ENCODE measurements around the gene KRTAP10-1. TPM values are rescaled to one million over a fixed set of nuclear protein-coding genes. Genes with fewer than 3 reads are reported as not detected.

The KRTAP10-1 gene
- total and polyA plus RNA-seq, 2 of the 8 experiments (the other 6 are each of a cell fraction or from before 2014, with no cell fraction given) = 0.08 TPM; not detected in 1

GRCh38 chr21:44512496-44513388 is 27.3 kb downstream of the KRTAP10-1 start:
- Histone ChIP-seq H3K4me3 (ENCODE audit: extremely low read depth in 1 of 4, insufficient read depth in 2 of 4, low read depth in 3 of 4, low read length in 4 of 4) (no peak overlapping the region), H2BK12ac (ENCODE audit: low read depth, low read length) (no peak overlapping the region), H3K9ac (replicated peaks in 1 of 4; ENCODE audit: extremely low read depth in 1 of 4, low read depth in 3 of 4, low read length in 3 of 4) (no peak overlapping the region), H3K4me1 (replicated peaks in 1 of 4; ENCODE audit: control insufficient read depth in 3 of 4, insufficient read depth in 4 of 4, low read length in 3 of 4) (peaks cover 0 to 3% (median 0%) of the 10 kb centered on the region in 4 experiments; a peak in 3 of 7 replicates), H4K91ac (replicated peaks; ENCODE audit: insufficient read length, low read length) (no peak overlapping the region), H2BK15ac (ENCODE audit: low read length) (no peak overlapping the region), H2BK5ac (ENCODE audit: low read depth, low read length) (no peak overlapping the region), H3K23me2 (ENCODE audit: low read depth, low read length) (0 out of 2 replicates have a peak, but pooled peaks cover 5% of the 10 kb centered on the region), H3K14ac (ENCODE audit: insufficient read length) (no peak overlapping the region), H3K23ac (ENCODE audit: insufficient read length) (no peak overlapping the region), H3K36me3 (ENCODE audit: control insufficient read depth in 2 of 4, insufficient read depth in 4 of 4, low read length in 3 of 4) (peaks cover 0 to 8% (median 8%) of the 10 kb centered on the region in 4 experiments; a peak in 4 of 8 replicates), H3K27ac (ENCODE audit: low read depth, low read length) (no peak overlapping the region), H3K9me3 (ENCODE audit: insufficient read depth in 2 of 2, low read depth in 1 of 2, low read length in 1 of 2) (no peaks in the 10 kb centered on the region; a peak in 1 of 4 replicates), H3K18ac (ENCODE audit: extremely low read depth, low read length) (no peak overlapping the region), H3K79me1 (ENCODE audit: low read depth, low read length) (no peaks in the 10 kb centered on the region), H2AK5ac (ENCODE audit: low read depth, low read length) (no peak overlapping the region), H2BK20ac (ENCODE audit: low read length) (no peak overlapping the region), H3K56ac (replicated peaks; ENCODE audit: insufficient read length, low read depth, low read length) (no peak overlapping the region), H2AFZ (ENCODE audit: low read length) (no peak overlapping the region), H3K4ac (replicated peaks; ENCODE audit: insufficient read length, low read depth, low read length) (no peak overlapping the region), H3K79me2 (ENCODE audit: control insufficient read depth in 1 of 2, insufficient read depth in 2 of 2, low read length in 2 of 2) (no peaks in the 10 kb centered on the region), H2BK120ac (replicated peaks; ENCODE audit: low read depth, low read length) (no peak overlapping the region), H3K27me3 (replicated peaks in 1 of 4; ENCODE audit: control insufficient read depth in 3 of 4, extremely low read depth in 1 of 4, insufficient read depth in 3 of 4, low read length in 3 of 4) (no peaks in the 10 kb centered on the region), H4K8ac (ENCODE audit: extremely low read depth, insufficient read depth, low read length) (no peak overlapping the region), H3K4me2 (ENCODE audit: insufficient read depth in 1 of 2, low read depth in 2 of 2, low read length in 2 of 2) (no peak overlapping the region), H4K5ac (ENCODE audit: insufficient read length, low read depth, low read length) (no peak overlapping the region), H4K20me1 (replicated peaks in 1 of 2; ENCODE audit: control insufficient read depth in 1 of 2, insufficient read depth in 2 of 2, low read length in 2 of 2) (peaks cover 3 to 6% of the 10 kb centered on the region in 2 experiments)
- POLR2A ChIA-PET (ENCODE audit: partially characterized antibody) = interaction anchor here (1.4 kb wide), 1 partner anchor 14 kb away, joined by 3 read pairs; no protein-coding TSS in a partner anchor
- DNase-seq (ENCODE audit: low read depth in 1 of 2, low spot score in 2 of 2) = no peak
- CTCF ChIA-PET (ENCODE audit: partially characterized antibody) = interaction anchor here (0.6 to 4.0 kb wide), 5 partner anchors 18 to 750 kb away, joined by 3 to 21 read pairs (median 3); no protein-coding TSS in a partner anchor
- WGBS, 2 experiments (ENCODE audit: extremely low coverage in 1 of 2, insufficient coverage in 1 of 2, insufficient read length in 1 of 2, insufficient replicate concordance in 2 of 2, low coverage in 1 of 2, low lambda C conversion rate in 2 of 2, missing lambda C conversion rate in 1 of 2) = 93% methylated on average over 21 of the region's 21 CpGs; no CpG with 5 or more reads in 1 of the 2 experiments
- no peak for FAIRE-seq
- TF ChIP-seq SP4 (IDR thresholded peaks at IDR 0.05; ENCODE audit: low read length) (no peak), ASH2L (IDR thresholded peaks at IDR 0.05; ENCODE audit: low read length) (no peak), EP300 (IDR thresholded peaks at IDR 0.05; ENCODE audit: borderline replicate concordance in 1 of 2, low read depth in 2 of 2, low read length in 2 of 2) (no peak), MAX (IDR thresholded peaks at IDR 0.05) (no peak), GTF2F1 (IDR thresholded peaks at IDR 0.05; ENCODE audit: borderline replicate concordance, low read depth, low read length) (no peak), CREB1 (IDR thresholded peaks at IDR 0.05) (no peak), CHD2 (IDR thresholded peaks at IDR 0.05; ENCODE audit: low read length) (no peak), PHF8 (conservative IDR thresholded peaks at IDR 0.05; ENCODE audit: low read depth, low read length) (no peak), ATF2 (IDR thresholded peaks at IDR 0.05; ENCODE audit: low read length) (no peak), KDM5A (IDR thresholded peaks at IDR 0.05; ENCODE audit: low read length) (no peak)

All from H1 (cell line).